H1 (cell line): ENCODE data around the gene GLRX.

Source experiments
- CREB1 ChIP-seq: IDR thresholded peaks from 2 replicates; pipeline ENCODE4 v1.6.1; 2012; ENCODE audit warnings: inconsistent platforms
- EGR1 ChIP-seq: IDR thresholded peaks from 2 replicates; pipeline ENCODE4 v1.6.1; 2011; ENCODE audit warnings: low read depth, low read length, borderline replicate concordance
- EZH2 ChIP-seq: fragments of 200-600 bp; sonication (generic); IDR thresholded peaks from 2 replicates; pipeline ENCODE4 v1.7.1; 2012; ENCODE audit warnings: low read depth, mild to moderate bottlenecking, moderate library complexity, low read length, inconsistent platforms; ENCODE audit not compliant: severe bottlenecking
- FOSL1 ChIP-seq: IDR thresholded peaks from 2 replicates; pipeline ENCODE4 v1.6.1; 2011; ENCODE audit warnings: mild to moderate bottlenecking, low read depth, low read length, moderate library complexity; ENCODE audit not compliant: insufficient read depth
- MAFK ChIP-seq: IDR thresholded peaks from 2 replicates; pipeline ENCODE4 v1.6.1; 2012; ENCODE audit warnings: low read depth, mild to moderate bottlenecking, improper control_type of control experiment, low read length
- NRF1 ChIP-seq: IDR thresholded peaks from 2 replicates; pipeline ENCODE4 v1.6.1; 2011; ENCODE audit warnings: mild to moderate bottlenecking, low read depth, low read length, improper control_type of control experiment
- POLR2A ChIP-seq, 2 experiments: IDR thresholded peaks; 1 replicate in 1 of 2; 2 replicates in 1 of 2; pipeline ENCODE4 v1.6.1; 2011; ENCODE audit warnings: low read depth in 2 of 2, low read length in 2 of 2, mild to moderate bottlenecking in 2 of 2; ENCODE audit errors: control extremely low read depth in 1 of 2
- POLR2AphosphoS5 ChIP-seq: IDR thresholded peaks from 2 replicates; pipeline ENCODE4 v1.6.1; 2011; ENCODE audit warnings: low read depth, low read length
- SIN3A ChIP-seq, 2 experiments: IDR thresholded peaks in 1 of 2; conservative IDR thresholded peaks in 1 of 2; 2 replicates each; pipeline ENCODE4 v1.6.1; 2011 to 2012; ENCODE audit warnings: low read length in 2 of 2, improper control_type of control experiment in 1 of 2, low read depth in 1 of 2, mild to moderate bottlenecking in 1 of 2
- SUZ12 ChIP-seq: fragments of 200-600 bp; sonication (generic); IDR thresholded peaks from 2 replicates; pipeline ENCODE4 v1.6.1; 2012; ENCODE audit warnings: mild to moderate bottlenecking, inconsistent platforms, low read length, moderate library complexity, mixed read lengths
- TAF1 ChIP-seq: IDR thresholded peaks from 2 replicates; pipeline ENCODE4 v1.6.1; 2011; ENCODE audit warnings: mild to moderate bottlenecking, low read depth, low read length
- TF ChIP-seq, protein P1 (sequence below), 3 experiments: IDR thresholded peaks; 1 replicate in 2 of 3; 2 replicates in 1 of 3; pipeline versions ENCODE4 v1.5.1 to v1.6.1; 2011; ENCODE audit warnings: low read length in 3 of 3, mild to moderate bottlenecking in 3 of 3, inconsistent platforms in 2 of 3, low read depth in 1 of 3, moderate library complexity in 1 of 3; ENCODE audit not compliant: insufficient read depth in 1 of 3; ENCODE audit errors: control extremely low read depth in 1 of 3
- TF ChIP-seq, protein P2 (sequence below): IDR thresholded peaks from 2 replicates; pipeline ENCODE4 v1.6.1; 2012; ENCODE audit warnings: inconsistent platforms

DNA sequence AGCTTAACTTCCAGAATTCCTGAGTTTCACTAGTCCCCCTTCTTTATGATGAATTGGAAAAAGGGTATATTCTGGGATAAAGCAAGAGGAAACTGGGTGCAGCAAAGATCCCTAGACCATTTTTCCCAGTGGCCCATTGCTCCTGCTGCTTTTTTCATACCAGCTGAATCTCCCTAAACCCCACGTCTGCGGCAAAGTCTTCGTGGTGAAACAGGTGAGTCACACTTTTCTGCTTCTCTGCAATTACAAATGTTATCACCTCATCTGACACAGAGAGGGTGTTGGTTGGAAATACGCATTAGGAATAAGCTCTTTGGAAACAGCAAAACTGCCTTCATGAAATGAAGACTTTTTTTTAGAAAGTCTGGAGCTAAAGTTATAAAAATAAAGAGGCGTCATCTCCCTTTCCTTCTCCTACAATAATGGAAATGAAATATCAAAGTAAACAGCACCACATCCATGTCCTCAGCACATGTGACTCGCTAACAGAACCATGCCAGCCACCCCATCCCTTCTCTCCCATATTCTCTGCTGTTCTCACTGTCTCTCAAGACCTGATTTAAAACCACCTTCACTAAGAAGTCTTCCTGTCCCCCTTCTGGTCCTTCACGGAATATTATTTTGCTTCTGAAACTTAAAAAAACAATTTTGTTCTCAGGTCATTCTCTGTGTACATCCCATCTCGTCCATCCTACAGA, 39.5 kb upstream of the GLRX start:
- no peak for TF ChIP-seq FOSL1
- TF ChIP-seq SIN3A (conservative IDR thresholded peaks at IDR 0.05 in 1 of 2, IDR thresholded peaks at IDR 0.05 in 1 of 2; ENCODE audit: low read depth in 1 of 2, low read length in 2 of 2), result no peak
- TF ChIP-seq, protein P1, sequence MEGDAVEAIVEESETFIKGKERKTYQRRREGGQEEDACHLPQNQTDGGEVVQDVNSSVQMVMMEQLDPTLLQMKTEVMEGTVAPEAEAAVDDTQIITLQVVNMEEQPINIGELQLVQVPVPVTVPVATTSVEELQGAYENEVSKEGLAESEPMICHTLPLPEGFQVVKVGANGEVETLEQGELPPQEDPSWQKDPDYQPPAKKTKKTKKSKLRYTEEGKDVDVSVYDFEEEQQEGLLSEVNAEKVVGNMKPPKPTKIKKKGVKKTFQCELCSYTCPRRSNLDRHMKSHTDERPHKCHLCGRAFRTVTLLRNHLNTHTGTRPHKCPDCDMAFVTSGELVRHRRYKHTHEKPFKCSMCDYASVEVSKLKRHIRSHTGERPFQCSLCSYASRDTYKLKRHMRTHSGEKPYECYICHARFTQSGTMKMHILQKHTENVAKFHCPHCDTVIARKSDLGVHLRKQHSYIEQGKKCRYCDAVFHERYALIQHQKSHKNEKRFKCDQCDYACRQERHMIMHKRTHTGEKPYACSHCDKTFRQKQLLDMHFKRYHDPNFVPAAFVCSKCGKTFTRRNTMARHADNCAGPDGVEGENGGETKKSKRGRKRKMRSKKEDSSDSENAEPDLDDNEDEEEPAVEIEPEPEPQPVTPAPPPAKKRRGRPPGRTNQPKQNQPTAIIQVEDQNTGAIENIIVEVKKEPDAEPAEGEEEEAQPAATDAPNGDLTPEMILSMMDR (IDR thresholded peaks at IDR 0.05; ENCODE audit: control extremely low read depth in 1 of 3, insufficient read depth in 1 of 3, low read depth in 1 of 3, low read length in 3 of 3), result no peak
- no peak for TF ChIP-seq POLR2AphosphoS5
- TF ChIP-seq CREB1, result no peak
- no peak for TF ChIP-seq SUZ12
- no peak for TF ChIP-seq EGR1
- TF ChIP-seq POLR2A (IDR thresholded peaks at IDR 0.05; ENCODE audit: control extremely low read depth in 1 of 2, low read depth in 2 of 2, low read length in 2 of 2), result no peak
- no peak for TF ChIP-seq TAF1
- TF ChIP-seq, protein P2, sequence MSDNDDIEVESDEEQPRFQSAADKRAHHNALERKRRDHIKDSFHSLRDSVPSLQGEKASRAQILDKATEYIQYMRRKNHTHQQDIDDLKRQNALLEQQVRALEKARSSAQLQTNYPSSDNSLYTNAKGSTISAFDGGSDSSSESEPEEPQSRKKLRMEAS, result no peak
- TF ChIP-seq EZH2, result no peak
- no peak for TF ChIP-seq NRF1
- TF ChIP-seq MAFK, result no peak
